Gastrocnemius medialis (tissue), 4 donors: ENCODE measurements around the gene AGER.

Experiments
- CTCF ChIP-seq, 5 experiments: fragments of 450-650 bp in 3 of 5; fragments of 200-600 bp in 2 of 5; sonication (generic) in 2 of 5; IDR thresholded peaks in 4 of 5; conservative IDR thresholded peaks in 1 of 5; 1 replicate in 4 of 5; 2 replicates in 1 of 5; pipeline ENCODE4 v1.5.1; 2016 to 2019; ENCODE audit warnings: antibody characterized with exemption in 5 of 5, mild to moderate bottlenecking in 3 of 5, moderate library complexity in 3 of 5
- POLR2A ChIP-seq, 2 donors: fragments of 450-650 bp; IDR thresholded peaks; one replicate each; pipeline ENCODE4 v1.6.1; 2017; ENCODE audit warnings: antibody characterized with exemption in 2 of 2, mild to moderate bottlenecking in 2 of 2, moderate library complexity in 2 of 2

GRCh38 chr6:32184084-32184640 is at the start of gene AGER:
- TF ChIP-seq POLR2A (IDR thresholded peaks at IDR 0.05), result no peak
- TF ChIP-seq CTCF (IDR thresholded peaks at IDR 0.05 in 4 of 5, conservative IDR thresholded peaks at IDR 0.05 in 1 of 5), result no peak
